Kidney (tissue), 14 donors: ENCODE data around the gene EGFL7. TPM values are rescaled to one million over a fixed set of nuclear protein-coding genes. Genes with fewer than 3 reads are reported as not detected.
A peak's percentile ranks its signal among the peaks of the same experiment; 100 is the strongest.

ENCODE experiments used
- DNase-seq, 5 donors: peaks; one replicate each; pipeline ENCODE4 v3.0.0-alpha.2; 2013 to 2020
- FAIRE-seq: peaks from 2 replicates; lab custom pipeline; 2012; peaks lifted over from hg19 to GRCh38; lab: Jason Lieb, UNC
- H3K27ac ChIP-seq, 2 donors: one replicate each; pipeline ENCODE4 v1.7.0; 2013; ENCODE audit warnings: low read depth in 2 of 2, low read length in 2 of 2, inconsistent platforms in 1 of 2
- H3K27me3 ChIP-seq: one replicate; pipeline ENCODE4 v1.7.1; 2013; ENCODE audit warnings: low read length, inconsistent platforms; ENCODE audit not compliant: control insufficient read depth, insufficient read depth
- H3K36me3 ChIP-seq, 3 donors: one replicate each; pipeline versions ENCODE4 v1.7.0 to v1.7.1; 2013; ENCODE audit warnings: low read length in 3 of 3, control low read depth in 1 of 3, inconsistent platforms in 1 of 3; ENCODE audit not compliant: insufficient read depth in 3 of 3, control insufficient read depth in 2 of 3
- H3K4me1 ChIP-seq, 3 donors: one replicate each; pipeline versions ENCODE4 v1.7.0 to v1.7.1; 2013; ENCODE audit warnings: low read length in 3 of 3, inconsistent platforms in 1 of 3, low read depth in 1 of 3; ENCODE audit not compliant: control insufficient read depth in 2 of 3, insufficient read depth in 2 of 3
- H3K4me3 ChIP-seq, 3 donors: one replicate each; pipeline versions ENCODE4 v1.7.0 to v1.8.1; 2013; ENCODE audit warnings: low read length in 3 of 3, control low read depth in 1 of 3, inconsistent platforms in 1 of 3
- H3K9ac ChIP-seq, 3 donors: one replicate each; pipeline versions ENCODE4 v1.7.0 to v1.7.1; 2013; ENCODE audit warnings: low read length in 3 of 3, control low read depth in 1 of 3, inconsistent platforms in 1 of 3
- H3K9me3 ChIP-seq, 3 donors: one replicate each; pipeline versions ENCODE4 v1.7.0 to v1.7.1; 2013; ENCODE audit warnings: low read length in 3 of 3, control low read depth in 1 of 3, inconsistent platforms in 1 of 3; ENCODE audit not compliant: control insufficient read depth in 2 of 3, insufficient read depth in 1 of 3
- CTCF ChIP-seq: IDR thresholded peaks from 3 replicates; pipeline ENCODE4 v1.5.1; 2012; ENCODE audit warnings: mild to moderate bottlenecking, moderate library complexity, borderline replicate concordance; ENCODE audit not compliant: insufficient read depth; ENCODE audit errors: extremely low read depth
- intact Hi-C: fragments of 100-400 bp; cut with DNase I; formaldehyde crosslinking; loops from one replicate; pipeline ENCODE4 v1.11.1; 2022
- polyA plus RNA-seq: library from polyadenylated mRNA; stranded (reverse); fragments of 350-450 nt; fragmentation: Illumina TruSeq; extraction: RNeasy Lipid Tissue Mini Kit (QIAGEN cat#74804); gene quantifications from one replicate; pipeline ENCODE4 v1.2.3, GENCODE V29; 2014; ENCODE audit warnings: low read depth, low replicate concordance; ENCODE audit not compliant: insufficient read depth
- total RNA-seq: library from RNA; stranded (reverse); fragmentation: NEBNext Ultra II Directional; extraction: Animal tissue kit (Norgen Biotek cat#: 25700); gene quantifications from one replicate; pipeline ENCODE4 v1.2.1, GENCODE V29; 2021
- donor health status: control.
- donor health status: control.
- donor health status: control.
- donor health status: control.
- donor health status: control.
- donor health status: DM: yes; HTN: yes; CAD: no.
- donor health status: Normal renal cell carcinoma (clear cell type).

The EGFL7 gene
- total and polyA plus RNA-seq, 2 donors from 2014 or later, result 137 to 140 TPM

DNA sequence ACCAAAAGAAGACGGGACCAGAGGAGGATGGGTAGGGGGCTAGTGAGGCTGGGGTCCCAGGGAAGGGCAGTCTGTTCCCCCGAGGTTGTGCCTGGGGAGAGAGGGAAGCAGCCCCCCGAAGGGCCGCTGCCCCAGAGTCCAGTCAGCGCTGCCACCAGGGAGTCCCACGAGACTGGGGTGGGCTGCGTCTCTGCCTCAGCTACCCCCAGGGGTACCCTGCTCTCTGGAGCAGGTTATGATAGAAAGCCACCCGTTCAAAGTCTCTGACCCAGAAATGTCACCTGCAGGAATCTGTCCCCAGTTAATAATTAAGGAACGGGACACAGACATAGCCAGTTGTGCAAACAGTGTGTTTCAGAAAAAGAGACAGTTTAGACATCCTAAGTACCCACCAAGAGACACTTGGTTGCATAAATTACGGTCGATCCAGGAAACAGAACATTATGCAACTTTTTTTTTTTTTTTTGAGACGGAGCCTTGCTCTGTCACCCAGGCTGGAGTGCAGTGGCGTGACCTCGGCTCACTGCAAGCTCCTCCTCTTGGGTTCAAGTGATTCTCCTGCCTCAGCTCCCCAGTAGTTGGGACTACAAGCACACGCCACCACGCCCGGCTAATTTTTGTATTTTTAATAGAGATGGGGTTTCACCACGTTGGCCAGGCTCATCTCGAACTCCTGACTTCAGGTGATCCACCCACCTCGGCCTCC, 35.3 kb downstream of the EGFL7 start:
- DNase-seq, result peak in 1 of 5 donors; percentile 56
- FAIRE-seq, result no peak

DNA sequence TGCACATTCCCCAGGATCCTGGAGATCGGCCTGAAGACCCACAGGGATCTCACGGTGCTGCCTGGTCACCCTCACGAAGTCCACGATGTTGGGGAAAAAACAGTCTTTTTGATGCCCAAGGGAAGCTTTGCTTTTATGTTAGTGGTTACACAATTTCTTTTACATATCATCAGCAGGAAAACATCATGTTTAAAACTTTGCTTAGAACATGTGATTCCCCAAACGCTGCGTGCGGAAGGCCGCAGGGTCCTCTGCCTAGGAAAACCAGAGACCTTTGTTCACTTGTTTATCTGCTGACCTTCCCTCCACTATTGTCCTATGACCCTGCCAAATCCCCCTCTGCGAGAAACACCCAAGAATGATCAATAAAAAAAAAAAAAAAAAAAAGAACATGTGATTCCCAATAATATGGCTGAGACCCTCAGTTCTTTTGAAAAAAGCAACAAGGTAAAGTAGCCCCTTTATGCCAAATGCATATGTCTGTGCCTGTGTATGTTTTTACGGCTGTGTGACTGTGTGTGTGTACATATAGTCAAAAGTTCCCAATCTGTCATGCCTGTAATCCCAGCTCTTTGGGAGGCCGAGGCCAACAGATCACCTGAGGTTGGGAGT, 36.0 kb downstream of the EGFL7 start:
- peaks cover 2% of the 10 kb centered on the region for H3K27me3 ChIP-seq
- H3K27ac ChIP-seq, result peak overlapping the region in 1 of 2 donors; percentile 33
- no peak for TF ChIP-seq CTCF
- peaks cover 0 to 30% (median 25%) of the 10 kb centered on the region in 3 donors for H3K4me1 ChIP-seq
- intact Hi-C loops, result no loop called here
- DNase-seq, result no peak
- H3K36me3 ChIP-seq, result no peaks in the 10 kb centered on the region
- H3K9me3 ChIP-seq, result no peaks in the 10 kb centered on the region
- no peak overlapping the region for H3K4me3 ChIP-seq
- H3K9ac ChIP-seq, result no peak overlapping the region
- FAIRE-seq, result no peak

More for the DNA sequence above, 35.3 kb downstream of the EGFL7 start:
- Histone ChIP-seq H3K9ac (peak overlapping the region in 1 of 3 donors; percentile 40), H3K36me3 (no peaks in the 10 kb centered on the region), H3K4me1 (peaks cover 0 to 31% (median 30%) of the 10 kb centered on the region in 3 donors), H3K4me3 (peak overlapping the region in 1 of 3 donors; percentile 47), H3K9me3 (no peaks in the 10 kb centered on the region), H3K27me3 (peaks cover 2% of the 10 kb centered on the region), H3K27ac (peak overlapping the region; percentile 68 to 82)
- intact Hi-C loops, result no loop called here
- no peak for TF ChIP-seq CTCF

DNA sequence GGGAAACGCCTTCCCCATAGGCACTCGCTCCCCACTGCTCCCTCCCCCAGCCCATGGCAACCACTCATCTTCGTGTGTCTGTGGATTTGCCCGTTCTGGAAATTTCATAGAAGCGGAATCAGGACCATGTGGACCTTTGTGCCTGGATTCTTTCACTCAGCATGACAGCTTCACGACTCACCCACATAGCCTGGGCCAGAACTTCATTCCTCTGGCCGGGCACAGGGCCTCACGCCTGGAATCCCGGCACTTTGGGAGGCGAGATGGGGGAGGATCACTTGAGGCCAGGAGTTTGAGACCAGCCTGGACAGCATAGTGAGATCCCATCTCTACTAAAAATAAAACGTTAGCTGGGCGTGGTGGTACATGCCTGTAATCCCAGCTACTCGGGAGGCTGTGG, 37.6 kb downstream of the EGFL7 start:
- TF ChIP-seq CTCF, result no peak
- no peak overlapping the region for H3K9ac ChIP-seq
- no peaks in the 10 kb centered on the region for H3K36me3 ChIP-seq
- no peak for FAIRE-seq
- H3K4me1 ChIP-seq, result peaks cover 0 to 26% (median 20%) of the 10 kb centered on the region in 3 donors
- H3K27me3 ChIP-seq, result peaks cover 2% of the 10 kb centered on the region
- no peak overlapping the region for H3K4me3 ChIP-seq
- intact Hi-C loops, result no loop called here
- DNase-seq, result peak in 1 of 5 donors; percentile 1
- H3K27ac ChIP-seq, result no peak overlapping the region
- H3K9me3 ChIP-seq, result no peaks in the 10 kb centered on the region
